Measurements from ENCODE around the gene CPT1C. TPM values are rescaled to one million over a fixed set of nuclear protein-coding genes. Genes with fewer than 3 reads are reported as not detected.

CPT1C gene
- total and polyA plus RNA-seq, 2 experiments from 2014 or later: 6.2 to 6.8 TPM

- no peaks in the 10 kb centered on the region for H3K27me3 ChIP-seq
- H3K9me3 ChIP-seq (ENCODE audit: low read depth): no peaks in the 10 kb centered on the region
- no peak for TF ChIP-seq EZH2 (IDR thresholded peaks at IDR 0.05; ENCODE audit: borderline replicate concordance)
- TF ChIP-seq CTCF (IDR thresholded peaks at IDR 0.05; ENCODE audit: poor library complexity): no peak
- TF ChIP-seq EZH2phosphoT487 (IDR thresholded peaks at IDR 0.05; ENCODE audit: low read depth, severe bottlenecking, unreplicated experiment): no peak
- no peak overlapping the region for H3K27ac ChIP-seq
- H2AFZ ChIP-seq: no peak overlapping the region
- no peaks in the 10 kb centered on the region for H4K20me1 ChIP-seq (ENCODE audit: insufficient read depth, poor library complexity, severe bottlenecking)
- H3K36me3 ChIP-seq (replicated peaks; ENCODE audit: insufficient read depth, low read depth): no peaks in the 10 kb centered on the region
- WGBS (ENCODE audit: low lambda C conversion rate, missing lambda C conversion rate): 100% methylated on average over 9 of the region's 13 CpGs
- no peak overlapping the region for H3K4me3 ChIP-seq
- no peaks in the 10 kb centered on the region for H3K4me1 ChIP-seq (ENCODE audit: insufficient read depth)
- DNase-seq (ENCODE audit: low spot score): no peak
- H3K4me2 ChIP-seq: no peak overlapping the region
- peaks cover 10% of the 10 kb centered on the region for H3K79me2 ChIP-seq
- H3K9me2 ChIP-seq (replicated peaks; ENCODE audit: insufficient read depth): no peaks in the 10 kb centered on the region
These were observed 37.5 kb upstream of the CPT1C start for GRCh38 chr19:49653466-49653806.

GRCh38 chr19:49654581-49654980 is 36.3 kb upstream of the CPT1C start:
- H3K4me2 ChIP-seq: no peak overlapping the region
- H3K4me1 ChIP-seq (ENCODE audit: insufficient read depth): no peaks in the 10 kb centered on the region
- 94% methylated on average over 10 of the region's 10 CpGs for WGBS (ENCODE audit: low lambda C conversion rate, missing lambda C conversion rate)
- no peak overlapping the region for H3K4me3 ChIP-seq
- H3K27ac ChIP-seq: no peak overlapping the region
- no peak for DNase-seq (ENCODE audit: low spot score)
- peaks cover 3% of the 10 kb centered on the region for H3K79me2 ChIP-seq
- H3K36me3 ChIP-seq (replicated peaks; ENCODE audit: insufficient read depth, low read depth): no peaks in the 10 kb centered on the region
- H4K20me1 ChIP-seq (ENCODE audit: insufficient read depth, poor library complexity, severe bottlenecking): no peaks in the 10 kb centered on the region
- no peaks in the 10 kb centered on the region for H3K9me2 ChIP-seq (replicated peaks; ENCODE audit: insufficient read depth)
- no peak for TF ChIP-seq EZH2 (IDR thresholded peaks at IDR 0.05; ENCODE audit: borderline replicate concordance)
- no peak for TF ChIP-seq EZH2phosphoT487 (IDR thresholded peaks at IDR 0.05; ENCODE audit: low read depth, severe bottlenecking, unreplicated experiment)
- TF ChIP-seq CTCF (IDR thresholded peaks at IDR 0.05; ENCODE audit: poor library complexity): no peak
- H3K9me3 ChIP-seq (ENCODE audit: low read depth): no peaks in the 10 kb centered on the region
- H3K27me3 ChIP-seq: no peaks in the 10 kb centered on the region
- no peak overlapping the region for H2AFZ ChIP-seq

- Histone ChIP-seq H3K4me1 (ENCODE audit: insufficient read depth) (no peaks in the 10 kb centered on the region), H3K27me3 (no peaks in the 10 kb centered on the region), H4K20me1 (ENCODE audit: insufficient read depth, poor library complexity, severe bottlenecking) (no peaks in the 10 kb centered on the region), H3K36me3 (replicated peaks; ENCODE audit: insufficient read depth, low read depth) (no peaks in the 10 kb centered on the region), H3K79me2 (no peaks in the 10 kb centered on the region), H3K4me2 (no peak overlapping the region), H2AFZ (no peak overlapping the region), H3K9me2 (replicated peaks; ENCODE audit: insufficient read depth) (no peaks in the 10 kb centered on the region), H3K9me3 (ENCODE audit: low read depth) (no peaks in the 10 kb centered on the region), H3K27ac (no peak overlapping the region), H3K4me3 (no peak overlapping the region)
- no peak for DNase-seq (ENCODE audit: low spot score)
- WGBS (ENCODE audit: low lambda C conversion rate, missing lambda C conversion rate): 95% methylated on average over 23 of the region's 23 CpGs
- no peak for TF ChIP-seq EZH2phosphoT487 (IDR thresholded peaks at IDR 0.05; ENCODE audit: low read depth, severe bottlenecking, unreplicated experiment)
These were observed 35.1 kb upstream of the CPT1C start for GRCh38 chr19:49655570-49656455.

- Histone ChIP-seq H4K20me1 (ENCODE audit: insufficient read depth, poor library complexity, severe bottlenecking) (no peaks in the 10 kb centered on the region), H3K4me2 (no peak overlapping the region), H3K4me1 (ENCODE audit: insufficient read depth) (no peaks in the 10 kb centered on the region), H3K9me3 (ENCODE audit: low read depth) (no peaks in the 10 kb centered on the region), H2AFZ (no peak overlapping the region), H3K27me3 (no peaks in the 10 kb centered on the region), H3K9me2 (replicated peaks; ENCODE audit: insufficient read depth) (no peaks in the 10 kb centered on the region), H3K36me3 (replicated peaks; ENCODE audit: insufficient read depth, low read depth) (no peaks in the 10 kb centered on the region), H3K79me2 (no peaks in the 10 kb centered on the region), H3K27ac (no peak overlapping the region), H3K4me3 (no peak overlapping the region)
- 92% methylated on average over 17 of the region's 17 CpGs for WGBS (ENCODE audit: low lambda C conversion rate, missing lambda C conversion rate)
- no peak for TF ChIP-seq CTCF (IDR thresholded peaks at IDR 0.05; ENCODE audit: poor library complexity)
- no peak for TF ChIP-seq EZH2phosphoT487 (IDR thresholded peaks at IDR 0.05; ENCODE audit: low read depth, severe bottlenecking, unreplicated experiment)
- no peak for TF ChIP-seq EZH2 (IDR thresholded peaks at IDR 0.05; ENCODE audit: borderline replicate concordance)
- DNase-seq (ENCODE audit: low spot score): no peak
These were observed 34.3 kb upstream of the CPT1C start for GRCh38 chr19:49656456-49657109.

All from hepatocyte (in vitro differentiated cells).